NCI-H2196 treated with DMSO at 0.1 percent for 48 hours (cell line): ENCODE measurements around the gene CERS1.

ENCODE experiments used
- DNase-seq: peaks from one replicate; lab custom pipeline; 2025; ENCODE audit not compliant: unreplicated experiment; lab: John Stamatoyannopoulos, UW

Gene CERS1

GRCh38 chr19:18857223-18857622 is 38.7 kb downstream of the CERS1 start:
- DNase-seq: no peak

- no peak for DNase-seq
Observed at GRCh38 chr19:18856385-18857126, 39.4 kb downstream of the CERS1 start.

GRCh38 chr19:18855647-18856384 is 40.1 kb downstream of the CERS1 start:
- no peak for DNase-seq

GRCh38 chr19:18854982-18855381 is 41.0 kb downstream of the CERS1 start:
- DNase-seq: no peak

GRCh38 chr19:18853755-18854427 is 42.1 kb downstream of the CERS1 start:
- no peak for DNase-seq

- DNase-seq: no peak
Observed at GRCh38 chr19:18852648-18853047, 43.3 kb downstream of the CERS1 start.

GRCh38 chr19:18851673-18852325 is 44.2 kb downstream of the CERS1 start:
- DNase-seq: no peak

- no peak for DNase-seq
Observed at GRCh38 chr19:18850471-18851375, 45.2 kb downstream of the CERS1 start.

GRCh38 chr19:18849838-18850400 is 46.0 kb downstream of the CERS1 start:
- DNase-seq: no peak

- no peak for DNase-seq
Observed at GRCh38 chr19:18848878-18849661, 46.9 kb downstream of the CERS1 start.

- DNase-seq: no peak
Observed at GRCh38 chr19:18847549-18848463, 48.2 kb downstream of the CERS1 start.

- peak; percentile 46 for DNase-seq
Observed at GRCh38 chr19:18846862-18847548, 49.0 kb downstream of the CERS1 start.

- no peak for DNase-seq
Observed at GRCh38 chr19:18845961-18846360, 50.0 kb downstream of the CERS1 start.

GRCh38 chr19:18844806-18845329 is 51.1 kb downstream of the CERS1 start:
- no peak for DNase-seq

- no peak for DNase-seq
Observed at GRCh38 chr19:18843960-18844359, 52.0 kb downstream of the CERS1 start.

- no peak for DNase-seq
Observed at GRCh38 chr19:18842166-18842565, 53.8 kb downstream of the CERS1 start.

GRCh38 chr19:18841400-18841799 is 54.6 kb downstream of the CERS1 start:
- DNase-seq: no peak
